ENCODE data around the gene RYR1.

The RYR1 gene

DNA sequence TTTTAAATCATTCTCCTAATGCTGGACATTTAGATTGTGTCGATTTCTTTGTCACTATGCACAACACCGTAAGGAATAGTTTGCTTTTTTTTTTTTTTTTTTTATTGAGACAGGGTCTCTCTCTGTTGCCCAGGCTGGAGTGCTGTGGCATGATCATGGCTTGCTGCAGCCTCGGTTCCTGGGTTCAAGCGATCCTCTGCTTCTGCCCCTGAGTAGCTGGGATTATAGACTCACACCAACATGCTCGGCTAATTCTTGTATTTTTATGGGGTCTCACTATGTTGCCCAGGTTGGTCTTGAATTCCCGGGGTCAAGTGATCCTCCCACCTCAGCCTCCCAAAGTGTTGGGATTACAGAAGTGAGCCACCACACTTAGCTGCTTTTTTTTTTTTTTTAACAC is 86.5 kb downstream of the RYR1 start:
- no peak overlapping the region for H2AFZ ChIP-seq (ENCODE audit: low read depth, low read length)
- H3K27ac ChIP-seq (ENCODE audit: low read length), result no peak overlapping the region
- H3K4me3 ChIP-seq (ENCODE audit: low read depth in 1 of 2, low read length in 2 of 2), result no peak overlapping the region
- DNase-seq, result no peak
- no peak for TF ChIP-seq EZH2 (IDR thresholded peaks at IDR 0.05; ENCODE audit: borderline replicate concordance, low read depth, low read length, severe bottlenecking)
- H3K36me3 ChIP-seq (ENCODE audit: insufficient read depth, low read length), result no peaks in the 10 kb centered on the region
- peaks cover 2% of the 10 kb centered on the region for H3K27me3 ChIP-seq (ENCODE audit: insufficient read depth, low read length, poor library complexity)
- H3K4me1 ChIP-seq (ENCODE audit: insufficient read depth, low read length), result peaks cover 3% of the 10 kb centered on the region
- no peaks in the 10 kb centered on the region for H3K9me3 ChIP-seq (ENCODE audit: insufficient read depth, low read length, severe bottlenecking)
- H3K9ac ChIP-seq (ENCODE audit: low read depth, low read length), result no peak overlapping the region
- H4K20me1 ChIP-seq (ENCODE audit: insufficient read depth, low read length), result no peaks in the 10 kb centered on the region
- no peak overlapping the region for H3K4me2 ChIP-seq (ENCODE audit: insufficient read depth, low read length)
- H3K79me2 ChIP-seq (ENCODE audit: insufficient read depth, low read length), result no peaks in the 10 kb centered on the region
- no peak for ATAC-seq (ENCODE audit: insufficient read depth, low read depth)

DNA sequence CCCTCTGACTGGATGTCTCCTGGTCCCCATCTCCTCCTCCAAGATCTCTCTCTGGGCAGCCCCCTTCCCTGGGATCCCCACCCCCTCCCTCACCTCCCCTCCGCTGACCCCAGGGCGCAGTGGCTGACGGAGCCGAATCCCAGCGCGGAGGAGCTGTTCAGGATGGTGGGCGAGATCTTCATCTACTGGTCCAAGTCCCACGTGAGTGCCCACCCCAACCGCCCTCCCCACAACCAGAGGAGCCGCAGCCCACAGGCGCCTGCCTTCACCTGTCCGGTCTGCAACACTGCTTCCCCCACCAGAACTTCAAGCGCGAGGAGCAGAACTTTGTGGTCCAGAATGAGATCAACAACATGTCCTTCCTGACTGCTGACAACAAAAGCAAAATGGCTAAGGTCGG is 89.4 kb downstream of the RYR1 start:
- peaks cover 2% of the 10 kb centered on the region for H3K27me3 ChIP-seq (ENCODE audit: insufficient read depth, low read length, poor library complexity)
- no peak overlapping the region for H3K27ac ChIP-seq (ENCODE audit: low read length)
- no peaks in the 10 kb centered on the region for H3K4me1 ChIP-seq (ENCODE audit: insufficient read depth, low read length)
- no peak for ATAC-seq (ENCODE audit: insufficient read depth, low read depth)
- no peak overlapping the region for H3K4me3 ChIP-seq (ENCODE audit: low read depth in 1 of 2, low read length in 2 of 2)
- no peak overlapping the region for H3K4me2 ChIP-seq (ENCODE audit: insufficient read depth, low read length)
- H3K9ac ChIP-seq (ENCODE audit: low read depth, low read length), result no peak overlapping the region
- no peaks in the 10 kb centered on the region for H4K20me1 ChIP-seq (ENCODE audit: insufficient read depth, low read length)
- TF ChIP-seq, protein P1, sequence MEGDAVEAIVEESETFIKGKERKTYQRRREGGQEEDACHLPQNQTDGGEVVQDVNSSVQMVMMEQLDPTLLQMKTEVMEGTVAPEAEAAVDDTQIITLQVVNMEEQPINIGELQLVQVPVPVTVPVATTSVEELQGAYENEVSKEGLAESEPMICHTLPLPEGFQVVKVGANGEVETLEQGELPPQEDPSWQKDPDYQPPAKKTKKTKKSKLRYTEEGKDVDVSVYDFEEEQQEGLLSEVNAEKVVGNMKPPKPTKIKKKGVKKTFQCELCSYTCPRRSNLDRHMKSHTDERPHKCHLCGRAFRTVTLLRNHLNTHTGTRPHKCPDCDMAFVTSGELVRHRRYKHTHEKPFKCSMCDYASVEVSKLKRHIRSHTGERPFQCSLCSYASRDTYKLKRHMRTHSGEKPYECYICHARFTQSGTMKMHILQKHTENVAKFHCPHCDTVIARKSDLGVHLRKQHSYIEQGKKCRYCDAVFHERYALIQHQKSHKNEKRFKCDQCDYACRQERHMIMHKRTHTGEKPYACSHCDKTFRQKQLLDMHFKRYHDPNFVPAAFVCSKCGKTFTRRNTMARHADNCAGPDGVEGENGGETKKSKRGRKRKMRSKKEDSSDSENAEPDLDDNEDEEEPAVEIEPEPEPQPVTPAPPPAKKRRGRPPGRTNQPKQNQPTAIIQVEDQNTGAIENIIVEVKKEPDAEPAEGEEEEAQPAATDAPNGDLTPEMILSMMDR (IDR thresholded peaks at IDR 0.05; ENCODE audit: borderline replicate concordance, extremely low read depth, low read length, poor library complexity, severe bottlenecking), result no peak
- TF ChIP-seq EZH2 (IDR thresholded peaks at IDR 0.05; ENCODE audit: borderline replicate concordance, low read depth, low read length, severe bottlenecking), result no peak
- no peaks in the 10 kb centered on the region for H3K36me3 ChIP-seq (ENCODE audit: insufficient read depth, low read length)
- no peaks in the 10 kb centered on the region for H3K79me2 ChIP-seq (ENCODE audit: insufficient read depth, low read length)
- H2AFZ ChIP-seq (ENCODE audit: low read depth, low read length), result no peak overlapping the region
- no peak for DNase-seq
- no peaks in the 10 kb centered on the region for H3K9me3 ChIP-seq (ENCODE audit: insufficient read depth, low read length, severe bottlenecking)

DNA sequence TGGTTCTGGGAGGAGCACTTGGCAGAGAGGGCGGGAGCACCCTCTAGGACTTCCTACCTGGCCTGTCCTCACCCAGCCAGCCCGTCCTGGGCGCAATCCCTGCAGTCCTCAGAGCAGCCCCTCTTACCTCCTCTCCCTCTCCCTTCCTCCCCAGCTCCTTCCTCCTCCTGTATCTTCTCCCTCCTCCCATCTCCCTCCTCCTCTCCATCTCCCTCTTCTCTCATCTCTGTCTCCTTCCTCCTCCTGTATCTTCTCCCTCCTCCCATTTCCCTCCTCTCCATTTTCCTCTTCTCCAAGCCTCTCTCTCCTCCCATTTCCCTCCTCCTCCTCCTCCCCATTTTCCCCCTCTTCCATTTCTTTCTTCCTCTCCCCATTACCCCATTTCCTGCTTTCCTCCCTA is 89.8 kb downstream of the RYR1 start:
- no peaks in the 10 kb centered on the region for H3K79me2 ChIP-seq (ENCODE audit: insufficient read depth, low read length)
- no peak overlapping the region for H3K27ac ChIP-seq (ENCODE audit: low read length)
- no peak for TF ChIP-seq EZH2 (IDR thresholded peaks at IDR 0.05; ENCODE audit: borderline replicate concordance, low read depth, low read length, severe bottlenecking)
- TF ChIP-seq, protein P1 (IDR thresholded peaks at IDR 0.05; ENCODE audit: borderline replicate concordance, extremely low read depth, low read length, poor library complexity, severe bottlenecking), result no peak
- H3K36me3 ChIP-seq (ENCODE audit: insufficient read depth, low read length), result no peaks in the 10 kb centered on the region
- no peak overlapping the region for H3K9ac ChIP-seq (ENCODE audit: low read depth, low read length)
- no peak for ATAC-seq (ENCODE audit: insufficient read depth, low read depth)
- no peak overlapping the region for H3K4me3 ChIP-seq (ENCODE audit: low read depth in 1 of 2, low read length in 2 of 2)
- DNase-seq, result no peak
- H3K4me2 ChIP-seq (ENCODE audit: insufficient read depth, low read length), result no peak overlapping the region
- no peaks in the 10 kb centered on the region for H3K9me3 ChIP-seq (ENCODE audit: insufficient read depth, low read length, severe bottlenecking)
- H3K27me3 ChIP-seq (ENCODE audit: insufficient read depth, low read length, poor library complexity), result peaks cover 2% of the 10 kb centered on the region
- H3K4me1 ChIP-seq (ENCODE audit: insufficient read depth, low read length), result no peaks in the 10 kb centered on the region
- H4K20me1 ChIP-seq (ENCODE audit: insufficient read depth, low read length), result no peaks in the 10 kb centered on the region
- H2AFZ ChIP-seq (ENCODE audit: low read depth, low read length), result no peak overlapping the region

DNA sequence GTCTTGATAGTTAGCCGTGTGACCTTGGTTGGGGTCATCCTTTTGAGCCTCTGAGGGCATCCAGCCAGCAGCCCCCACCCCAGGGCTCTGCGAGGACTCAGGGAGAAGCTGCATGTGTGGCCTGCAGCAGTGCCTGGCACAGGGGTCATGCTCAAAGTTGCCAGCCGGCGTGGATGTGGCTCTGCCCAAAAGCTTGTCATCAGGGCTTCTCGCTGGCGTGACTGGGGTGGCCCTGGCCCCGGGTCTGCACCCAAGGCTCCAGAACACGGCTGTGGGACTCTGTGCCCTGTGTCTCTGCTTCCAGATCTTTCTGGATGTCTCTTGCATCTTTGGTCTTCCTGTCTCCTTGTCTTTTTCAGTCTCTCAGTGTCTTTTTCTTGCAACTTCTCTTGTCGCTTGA is 90.9 kb downstream of the RYR1 start:
- no peaks in the 10 kb centered on the region for H3K4me1 ChIP-seq (ENCODE audit: insufficient read depth, low read length)

More for the DNA sequence above, 90.9 kb downstream of the RYR1 start:
- Histone ChIP-seq H3K27me3 (ENCODE audit: insufficient read depth, low read length, poor library complexity) (peaks cover 2% of the 10 kb centered on the region), H3K36me3 (ENCODE audit: insufficient read depth, low read length) (no peaks in the 10 kb centered on the region), H3K27ac (ENCODE audit: low read length) (no peak overlapping the region), H3K79me2 (ENCODE audit: insufficient read depth, low read length) (no peaks in the 10 kb centered on the region), H2AFZ (ENCODE audit: low read depth, low read length) (no peak overlapping the region), H3K4me2 (ENCODE audit: insufficient read depth, low read length) (no peak overlapping the region), H3K9ac (ENCODE audit: low read depth, low read length) (no peak overlapping the region), H3K4me3 (ENCODE audit: low read depth in 1 of 2, low read length in 2 of 2) (no peak overlapping the region), H4K20me1 (ENCODE audit: insufficient read depth, low read length) (no peaks in the 10 kb centered on the region), H3K9me3 (ENCODE audit: insufficient read depth, low read length, severe bottlenecking) (no peaks in the 10 kb centered on the region)
- ATAC-seq (ENCODE audit: insufficient read depth, low read depth), result no peak
- TF ChIP-seq, protein P1 (IDR thresholded peaks at IDR 0.05; ENCODE audit: borderline replicate concordance, extremely low read depth, low read length, poor library complexity, severe bottlenecking), result no peak
- no peak for DNase-seq

All from DND-41 (cell line).